Hepatocyte (in vitro differentiated cells): Measurements from ENCODE around the gene ERCC2. TPM values are rescaled to one million over a fixed set of nuclear protein-coding genes. Genes with fewer than 3 reads are reported as not detected.

ENCODE experiments used
- DNase-seq: peaks from one replicate; pipeline ENCODE4 v3.0.0-alpha.2; 2016; ENCODE audit warnings: low spot score
- H2AFZ ChIP-seq: fragments of 200-600 bp; sonication (generic); 2 replicates; pipeline ENCODE4 v1.6.0; 2016; ENCODE audit warnings: antibody characterized with exemption, mild to moderate bottlenecking
- H3K27ac ChIP-seq: fragments of 200-600 bp; sonication (generic); 2 replicates; pipeline ENCODE4 v1.5.1; 2016; ENCODE audit warnings: mild to moderate bottlenecking
- H3K27me3 ChIP-seq: fragments of 200-600 bp; sonication (generic); 2 replicates; pipeline ENCODE4 v1.6.1; 2016
- H3K36me3 ChIP-seq: fragments of 200-600 bp; sonication (generic); replicated peaks from 2 replicates; pipeline ENCODE4 v1.5.1; 2016; ENCODE audit warnings: low read depth; ENCODE audit not compliant: insufficient read depth
- H3K4me1 ChIP-seq: fragments of 200-600 bp; sonication (generic); 2 replicates; pipeline ENCODE4 v1.5.1; 2016; ENCODE audit warnings: mild to moderate bottlenecking, moderate library complexity; ENCODE audit not compliant: insufficient read depth
- H3K4me2 ChIP-seq: fragments of 200-600 bp; sonication (generic); 2 replicates; pipeline ENCODE4 v1.6.0; 2016
- H3K4me3 ChIP-seq: fragments of 200-600 bp; sonication (generic); 2 replicates; pipeline ENCODE4 v1.5.1; 2016; ENCODE audit warnings: mild to moderate bottlenecking
- H3K79me2 ChIP-seq: fragments of 200-600 bp; sonication (generic); 2 replicates; pipeline ENCODE4 v1.6.0; 2017; ENCODE audit warnings: mild to moderate bottlenecking
- H3K9me2 ChIP-seq: fragments of 200-600 bp; sonication (generic); replicated peaks from 2 replicates; pipeline ENCODE4 v1.6.0; 2017; ENCODE audit warnings: mild to moderate bottlenecking; ENCODE audit not compliant: insufficient read depth
- H3K9me3 ChIP-seq: fragments of 200-600 bp; sonication (generic); 2 replicates; pipeline ENCODE4 v1.5.1; 2016; ENCODE audit warnings: low read depth, mild to moderate bottlenecking
- H4K20me1 ChIP-seq: fragments of 200-600 bp; sonication (generic); 2 replicates; pipeline ENCODE4 v1.6.0; 2016; ENCODE audit warnings: mild to moderate bottlenecking; ENCODE audit not compliant: insufficient read depth, poor library complexity, severe bottlenecking
- CTCF ChIP-seq: fragments of 200-600 bp; sonication (generic); IDR thresholded peaks from 2 replicates; pipeline ENCODE4 v1.5.1; 2016; ENCODE audit warnings: antibody characterized with exemption, mild to moderate bottlenecking; ENCODE audit not compliant: poor library complexity
- EZH2 ChIP-seq: fragments of 200-600 bp; sonication (generic); IDR thresholded peaks from 2 replicates; pipeline ENCODE4 v1.6.1; 2016; ENCODE audit warnings: antibody characterized with exemption, mild to moderate bottlenecking, borderline replicate concordance
- EZH2phosphoT487 ChIP-seq: fragments of 200-600 bp; sonication (generic); IDR thresholded peaks from one replicate; pipeline ENCODE4 v1.6.1; 2018; ENCODE audit warnings: antibody characterized with exemption, mild to moderate bottlenecking, low read depth, moderate library complexity; ENCODE audit not compliant: unreplicated experiment, severe bottlenecking
- WGBS: methylation state at CpG from one replicate; pipeline ENCODE4 v1.1.6; 2016; ENCODE audit warnings: low lambda C conversion rate; ENCODE audit errors: missing lambda C conversion rate; 5-methylcytosine and 5-hydroxymethylcytosine counted together
- polyA plus RNA-seq: library from polyadenylated mRNA; unstranded; fragments of >200 nt; fragmentation: Nextera tagmentation; extraction: Ambion mirVana; gene quantifications from 2 replicates; pipeline ENCODE4 v1.2.1, GENCODE V29; 2016
- total RNA-seq: library from RNA; depleted of rRNA; stranded (reverse); fragments of >200 nt; gene quantifications from 2 replicates; pipeline ENCODE4 v1.2.3, GENCODE V29; 2014

The ERCC2 gene
- total RNA-seq (10.1 and 13.9 TPM in 2 replicates), polyA plus RNA-seq (7.1 and 7.3 TPM in 2 replicates)

GRCh38 chr19:45370410-45371204, at the start of gene ERCC2:
TSS of gene ERCC2 (minus strand) at chr19:45370573. CDS start at chr19:45370540, 33 bp downstream.
- H2AFZ ChIP-seq = peak within 1 kb of the TSS; percentile 71
- WGBS = 7% methylated on average over 49 of the region's 55 CpGs

GRCh38 chr19:45419895-45420294, 49.5 kb upstream of the ERCC2 start:
- no peaks in the 10 kb centered on the region for H3K9me2 ChIP-seq
- no peak for DNase-seq
- H3K4me2 ChIP-seq = no peak overlapping the region
- no peaks in the 10 kb centered on the region for H3K36me3 ChIP-seq
- no peaks in the 10 kb centered on the region for H4K20me1 ChIP-seq
- H3K4me1 ChIP-seq = peaks cover 12% of the 10 kb centered on the region
- peaks cover 10% of the 10 kb centered on the region for H3K79me2 ChIP-seq
- no peaks in the 10 kb centered on the region for H3K27me3 ChIP-seq
- H3K27ac ChIP-seq = no peak overlapping the region
- H2AFZ ChIP-seq = no peak overlapping the region
- no peak overlapping the region for H3K4me3 ChIP-seq
- 60% methylated on average over 1 of the region's 3 CpGs for WGBS
- no peaks in the 10 kb centered on the region for H3K9me3 ChIP-seq
- TF ChIP-seq CTCF (no peak), EZH2 (no peak), EZH2phosphoT487 (no peak)

More at GRCh38 chr19:45370410-45371204, at the start of gene ERCC2:
- TF ChIP-seq EZH2 = no peak
- Histone ChIP-seq H3K79me2 (peaks cover 10% of the 10 kb centered on the region), H3K4me2 (peak within 1 kb of the TSS; percentile 89), H3K4me1 (no peaks in the 10 kb centered on the region), H3K9me3 (no peaks in the 10 kb centered on the region), H3K4me3 (peak within 1 kb of the TSS; percentile 56), H3K9me2 (no peaks in the 10 kb centered on the region), H4K20me1 (no peaks in the 10 kb centered on the region), H3K27me3 (no peaks in the 10 kb centered on the region), H3K27ac (peak within 1 kb of the TSS; percentile 80), H3K36me3 (no peaks in the 10 kb centered on the region)
- DNase-seq = peak; percentile 99

- Histone ChIP-seq H3K27ac (no peak overlapping the region), H3K4me2 (no peak overlapping the region), H3K9me3 (no peaks in the 10 kb centered on the region), H2AFZ (no peak overlapping the region), H3K79me2 (peaks cover 10% of the 10 kb centered on the region), H3K27me3 (no peaks in the 10 kb centered on the region), H3K4me3 (no peak overlapping the region), H4K20me1 (no peaks in the 10 kb centered on the region), H3K4me1 (peaks cover 7% of the 10 kb centered on the region), H3K9me2 (no peaks in the 10 kb centered on the region), H3K36me3 (no peaks in the 10 kb centered on the region)
- no peak for TF ChIP-seq CTCF
- no peak for TF ChIP-seq EZH2
- TF ChIP-seq EZH2phosphoT487 = no peak
- 85% methylated on average over 4 of the region's 4 CpGs for WGBS
- no peak for DNase-seq
Measured at GRCh38 chr19:45419396-45419795, 49.0 kb upstream of the ERCC2 start.

DNA sequence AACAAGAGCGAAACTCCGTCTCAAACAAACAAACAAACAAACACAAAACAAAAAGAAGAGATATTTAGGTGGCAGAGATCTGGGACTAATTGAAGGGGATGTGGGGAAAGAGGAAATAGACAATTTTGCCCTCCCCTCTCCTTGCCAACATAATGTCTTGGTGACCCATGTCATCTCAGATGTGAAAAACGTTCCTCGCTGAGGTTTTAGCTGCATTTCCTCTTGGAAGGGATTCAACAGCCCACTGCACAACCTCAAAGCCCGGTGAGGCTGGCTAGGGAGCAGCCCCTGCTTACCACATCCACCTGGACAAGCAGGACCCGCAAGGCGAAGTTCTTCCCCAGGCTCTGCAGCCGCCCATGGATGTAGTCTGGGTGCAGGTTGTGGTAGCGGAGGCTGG, 48.4 kb upstream of the ERCC2 start:
- Histone ChIP-seq H4K20me1 (no peaks in the 10 kb centered on the region), H3K4me3 (no peak overlapping the region), H3K27me3 (no peaks in the 10 kb centered on the region), H3K4me2 (no peak overlapping the region), H3K9me3 (no peaks in the 10 kb centered on the region), H3K4me1 (peaks cover 7% of the 10 kb centered on the region), H3K9me2 (no peaks in the 10 kb centered on the region), H3K36me3 (no peaks in the 10 kb centered on the region), H3K27ac (no peak overlapping the region), H2AFZ (no peak overlapping the region), H3K79me2 (peaks cover 10% of the 10 kb centered on the region)
- TF ChIP-seq EZH2 = no peak
- TF ChIP-seq CTCF = no peak
- TF ChIP-seq EZH2phosphoT487 = no peak
- 95% methylated on average over 9 of the region's 9 CpGs for WGBS
- DNase-seq = no peak
